Activated naive CD4-positive, alpha-beta T cell treated with anti-CD3 and anti-CD28 coated beads for 36 hours (primary cell): Measurements from ENCODE around the gene SEC24C. TPM values are rescaled to one million over a fixed set of nuclear protein-coding genes. Genes with fewer than 3 reads are reported as not detected.

ENCODE experiments used
- total RNA-seq, 2 experiments: library from RNA; stranded (reverse); gene quantifications; one replicate each; pipeline ENCODE4 v1.2.3, GENCODE V29; 2021

Gene SEC24C
- total RNA-seq, 2 experiments from 2014 or later: 67.0 to 68.1 TPM

Other genes starting within 250 kb of the SEC24C start
- 10 to 100 TPM; 34.9 to 35.8 TPM for gene PPP3CB, start 248.3 kb upstream of the SEC24C start, total RNA-seq
- 1 to 10 TPM; 3.5 to 3.8 TPM for gene USP54, start 153.0 kb upstream of the SEC24C start, total RNA-seq
- gene MYOZ1, start 102.9 kb upstream of the SEC24C start, total RNA-seq: not detected
- gene SYNPO2L, start 88.3 kb upstream of the SEC24C start, total RNA-seq: not detected
- gene AGAP5, start 46.3 kb upstream of the SEC24C start, total RNA-seq: 1 to 10 TPM; 7.8 to 9.0 TPM
- gene CHCHD1, start 37.7 kb downstream of the SEC24C start, total RNA-seq: 10 to 100 TPM; 27.4 to 28.8 TPM
- 10 to 100 TPM; 25.8 to 26.7 TPM for gene ZSWIM8, start 41.2 kb downstream of the SEC24C start, total RNA-seq
- 100 to 1,000 TPM; 102 to 127 TPM for gene NDST2, start 67.2 kb downstream of the SEC24C start, total RNA-seq
- 10 to 100 TPM; 22.9 to 26.3 TPM for gene CAMK2G, start 130.2 kb downstream of the SEC24C start, total RNA-seq
- gene PLAU, start 166.8 kb downstream of the SEC24C start, total RNA-seq: under 1 TPM; 0.26 to 0.27 TPM